Glutamatergic neuron (in vitro differentiated cells): Measurements from ENCODE around the gene TOPAZ1. TPM values are rescaled to one million over a fixed set of nuclear protein-coding genes. Genes with fewer than 3 reads are reported as not detected.
"Not testable (repeated sequence)": the region's sequence is repeated elsewhere in the genome, so short reads cannot be mapped to it uniquely, and the experiment has no call there.

Experiments
- DNase-seq: peaks from one replicate; pipeline ENCODE4 v3.0.0; 2022
- H3K27ac Mint-ChIP-seq: one replicate; pipeline ENCODE4 v1.8.0; 2020; ENCODE audit warnings: mild to moderate bottlenecking, mixed read lengths, inconsistent platforms; ENCODE audit not compliant: unreplicated experiment
- H3K27me3 Mint-ChIP-seq: one replicate; pipeline ENCODE4 v1.8.0; 2020; ENCODE audit warnings: mild to moderate bottlenecking, moderate library complexity, mixed read lengths, inconsistent platforms; ENCODE audit not compliant: unreplicated experiment
- H3K36me3 Mint-ChIP-seq: one replicate; pipeline ENCODE4 v1.8.0; 2020; ENCODE audit warnings: mild to moderate bottlenecking, mixed read lengths, inconsistent platforms; ENCODE audit not compliant: unreplicated experiment
- H3K4me1 Mint-ChIP-seq: one replicate; pipeline ENCODE4 v1.8.0; 2020; ENCODE audit warnings: mild to moderate bottlenecking, low read depth, mixed read lengths, inconsistent platforms; ENCODE audit not compliant: unreplicated experiment
- H3K4me3 Mint-ChIP-seq: one replicate; pipeline ENCODE4 v1.8.0; 2020; ENCODE audit warnings: mild to moderate bottlenecking, mixed read lengths, inconsistent platforms; ENCODE audit not compliant: unreplicated experiment
- H3K9me3 Mint-ChIP-seq: one replicate; pipeline ENCODE4 v1.8.0; 2020; ENCODE audit warnings: mild to moderate bottlenecking, moderate library complexity, mixed read lengths, inconsistent platforms; ENCODE audit not compliant: unreplicated experiment
- CTCF ChIP-seq: fragments of 200-600 bp; sonication (generic); IDR thresholded peaks from one replicate; pipeline ENCODE4 v1.5.0; 2021; ENCODE audit not compliant: partially characterized antibody, unreplicated experiment
- total RNA-seq: library from RNA; stranded (reverse); fragmentation: NEBNext Ultra II Directional; extraction: Animal tissue kit (Norgen Biotek cat#: 25700); gene quantifications from one replicate; pipeline ENCODE4 v1.2.1, GENCODE V29; 2021; ENCODE audit not compliant: unreplicated experiment

The TOPAZ1 gene
- total RNA-seq, 1 donor from 2014 or later: not detected

- peaks cover 10% of the 10 kb centered on the region for H3K9me3 Mint-ChIP-seq
- H3K4me1 Mint-ChIP-seq: peaks cover 11% of the 10 kb centered on the region
- peaks cover 1% of the 10 kb centered on the region for H3K27me3 Mint-ChIP-seq
- DNase-seq: no peak
- peak overlapping the region; percentile 98 for H3K4me3 Mint-ChIP-seq
- peak overlapping the region; percentile 95 for H3K27ac Mint-ChIP-seq
- TF ChIP-seq CTCF: no peak
- H3K36me3 Mint-ChIP-seq: no peaks in the 10 kb centered on the region
Measured at GRCh38 chr3:44338828-44339127, 97.1 kb downstream of the TOPAZ1 start.

- H3K4me3 Mint-ChIP-seq: peak overlapping the region; percentile 98
Measured at GRCh38 chr3:44339181-44340057, 97.7 kb downstream of the TOPAZ1 start.

GRCh38 chr3:44340058-44340395 is 98.3 kb downstream of the TOPAZ1 start:
- Mint-ChIP-seq H3K27ac (peak overlapping the region; percentile 74), H3K4me3 (peak overlapping the region; percentile 98), H3K36me3 (no peaks in the 10 kb centered on the region), H3K27me3 (peaks cover 1% of the 10 kb centered on the region), H3K4me1 (peaks cover 11% of the 10 kb centered on the region), H3K9me3 (peaks cover 10% of the 10 kb centered on the region)
- TF ChIP-seq CTCF: no peak
- DNase-seq: no peak

More at GRCh38 chr3:44339181-44340057, 97.7 kb downstream of the TOPAZ1 start:
- Mint-ChIP-seq H3K27ac (peak overlapping the region; percentile 95), H3K27me3 (peaks cover 1% of the 10 kb centered on the region), H3K4me1 (peaks cover 11% of the 10 kb centered on the region), H3K36me3 (no peaks in the 10 kb centered on the region), H3K9me3 (peaks cover 10% of the 10 kb centered on the region)
- no peak for TF ChIP-seq CTCF
- no peak for DNase-seq

- no peak for TF ChIP-seq CTCF
- Mint-ChIP-seq H3K9me3 (peaks cover 10% of the 10 kb centered on the region), H3K4me1 (peaks cover 10% of the 10 kb centered on the region), H3K36me3 (no peaks in the 10 kb centered on the region), H3K4me3 (no peak overlapping the region), H3K27me3 (peaks cover 1% of the 10 kb centered on the region), H3K27ac (no peak overlapping the region)
- no peak for DNase-seq
Measured at GRCh38 chr3:44342176-44342790, 100.6 kb downstream of the TOPAZ1 start.

GRCh38 chr3:44343421-44343820 is 101.7 kb downstream of the TOPAZ1 start:
- peaks cover 6% of the 10 kb centered on the region for H3K9me3 Mint-ChIP-seq
- no peak for TF ChIP-seq CTCF
- no peak overlapping the region for H3K27ac Mint-ChIP-seq
- DNase-seq: no peak
- peaks cover 5% of the 10 kb centered on the region for H3K4me1 Mint-ChIP-seq
- H3K36me3 Mint-ChIP-seq: no peaks in the 10 kb centered on the region
- H3K4me3 Mint-ChIP-seq: no peak overlapping the region
- H3K27me3 Mint-ChIP-seq: no peaks in the 10 kb centered on the region

- not testable (repeated sequence) for H3K36me3 Mint-ChIP-seq, H3K27me3 Mint-ChIP-seq, DNase-seq, H3K4me3 Mint-ChIP-seq, H3K4me1 Mint-ChIP-seq, H3K27ac Mint-ChIP-seq, H3K9me3 Mint-ChIP-seq
Measured at GRCh38 chr3:44346590-44346989, 104.9 kb downstream of the TOPAZ1 start.
